ENCODE results near the gene KCNMA1. TPM values are rescaled to one million over a fixed set of nuclear protein-coding genes. Genes with fewer than 3 reads are reported as not detected.
"Not testable (repeated sequence)": the region's sequence is repeated elsewhere in the genome, so short reads cannot be mapped to it uniquely, and the experiment has no call there.

KCNMA1 gene
- total RNA-seq, 4 donors from 2014 or later, result 4.6 to 10.5 (median 7.8) TPM

DNA sequence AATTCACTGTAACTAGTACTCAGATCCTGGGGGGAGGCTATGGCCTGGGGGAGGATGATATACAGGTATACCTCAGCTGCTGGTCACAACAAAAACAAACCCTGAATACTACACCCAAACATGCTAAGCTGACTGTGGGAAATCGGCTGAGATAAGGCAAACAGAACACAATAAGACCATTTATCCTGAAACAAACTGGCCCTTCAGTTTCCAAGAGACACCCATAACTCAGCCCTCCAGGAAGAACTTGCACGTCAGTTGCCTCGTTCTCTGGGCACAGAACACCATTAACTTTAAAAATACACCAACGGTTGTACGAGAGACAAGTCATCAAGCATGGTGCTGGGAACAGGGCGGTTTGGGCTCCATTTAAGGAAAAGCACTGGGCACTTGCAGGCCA is 24.1 kb upstream of the KCNMA1 start:
- TF ChIP-seq, protein P1, sequence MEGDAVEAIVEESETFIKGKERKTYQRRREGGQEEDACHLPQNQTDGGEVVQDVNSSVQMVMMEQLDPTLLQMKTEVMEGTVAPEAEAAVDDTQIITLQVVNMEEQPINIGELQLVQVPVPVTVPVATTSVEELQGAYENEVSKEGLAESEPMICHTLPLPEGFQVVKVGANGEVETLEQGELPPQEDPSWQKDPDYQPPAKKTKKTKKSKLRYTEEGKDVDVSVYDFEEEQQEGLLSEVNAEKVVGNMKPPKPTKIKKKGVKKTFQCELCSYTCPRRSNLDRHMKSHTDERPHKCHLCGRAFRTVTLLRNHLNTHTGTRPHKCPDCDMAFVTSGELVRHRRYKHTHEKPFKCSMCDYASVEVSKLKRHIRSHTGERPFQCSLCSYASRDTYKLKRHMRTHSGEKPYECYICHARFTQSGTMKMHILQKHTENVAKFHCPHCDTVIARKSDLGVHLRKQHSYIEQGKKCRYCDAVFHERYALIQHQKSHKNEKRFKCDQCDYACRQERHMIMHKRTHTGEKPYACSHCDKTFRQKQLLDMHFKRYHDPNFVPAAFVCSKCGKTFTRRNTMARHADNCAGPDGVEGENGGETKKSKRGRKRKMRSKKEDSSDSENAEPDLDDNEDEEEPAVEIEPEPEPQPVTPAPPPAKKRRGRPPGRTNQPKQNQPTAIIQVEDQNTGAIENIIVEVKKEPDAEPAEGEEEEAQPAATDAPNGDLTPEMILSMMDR (IDR thresholded peaks at IDR 0.05), result no peak
- TF ChIP-seq EP300 (IDR thresholded peaks at IDR 0.05), result no peak
- no peak for TF ChIP-seq POLR2AphosphoS5 (IDR thresholded peaks at IDR 0.05)
- TF ChIP-seq POLR2A (IDR thresholded peaks at IDR 0.05), result no peak
- Histone ChIP-seq H3K27ac (no peak overlapping the region), H3K4me1 (no peaks in the 10 kb centered on the region), H3K4me3 (no peak overlapping the region), H3K9me3 (no peaks in the 10 kb centered on the region), H3K36me3 (no peaks in the 10 kb centered on the region), H3K27me3 (peaks cover 20% of the 10 kb centered on the region)
- no peak for DNase-seq (ENCODE audit: low spot score in 2 of 2)
- 64% methylated on average over 6 of the region's 6 CpGs for WGBS

DNA sequence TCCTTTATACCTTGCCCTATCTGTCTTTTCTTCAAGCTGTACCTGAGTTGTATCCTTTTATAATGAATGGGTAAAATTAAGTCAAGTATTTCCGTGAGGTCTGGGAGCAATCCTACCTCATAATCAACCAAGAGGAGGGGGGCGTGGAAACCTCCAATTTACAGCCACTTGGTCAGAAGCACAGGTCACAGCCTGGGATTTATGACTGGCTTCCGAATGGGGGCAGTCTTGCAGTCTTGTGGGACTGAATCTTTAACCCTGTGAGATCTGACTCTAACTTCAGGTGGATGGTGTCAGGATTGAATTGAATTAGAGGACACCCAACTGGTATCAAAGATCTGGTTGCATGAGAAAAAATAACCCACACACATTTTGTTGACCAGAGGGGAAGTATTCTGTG is 23.5 kb upstream of the KCNMA1 start:
- H3K27ac ChIP-seq, result no peak overlapping the region
- 56% methylated on average over 3 of the region's 3 CpGs for WGBS

DNA sequence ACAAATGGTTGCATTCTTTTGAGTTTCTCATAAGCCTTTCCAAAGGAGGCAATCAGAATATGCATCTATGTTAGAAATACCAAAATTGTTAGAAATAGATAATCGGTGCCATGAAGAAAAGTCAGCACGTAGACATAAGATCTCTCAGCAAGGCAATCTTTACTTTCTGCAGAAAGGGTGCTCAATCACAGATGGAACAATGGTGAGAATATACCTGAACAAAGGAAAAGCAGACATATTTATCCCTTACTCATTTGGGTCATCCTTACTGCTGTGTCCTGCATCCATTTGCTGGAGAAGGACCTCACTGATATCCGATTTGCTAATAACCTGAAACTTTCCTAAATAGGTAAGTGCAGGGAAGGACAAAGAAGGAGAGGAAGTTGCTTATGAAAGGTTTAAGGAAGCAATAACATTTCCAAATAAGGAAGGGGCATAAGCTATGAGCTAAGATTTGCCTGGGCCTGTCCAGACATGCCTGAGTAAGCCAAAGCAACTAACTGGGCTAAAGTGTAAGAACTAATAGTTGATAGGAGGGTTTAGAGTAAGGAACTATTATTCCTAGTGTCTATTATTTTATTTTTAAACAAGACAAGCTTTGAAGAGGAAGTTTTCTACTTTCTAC is 21.6 kb upstream of the KCNMA1 start:
- 94% methylated on average over 3 of the region's 3 CpGs for WGBS
- H3K9me3 ChIP-seq; H3K27me3 ChIP-seq; H3K4me1 ChIP-seq; H3K27ac ChIP-seq; H3K4me3 ChIP-seq; DNase-seq (ENCODE audit: low spot score in 2 of 2); H3K36me3 ChIP-seq: not testable (repeated sequence)

More for the DNA sequence above, 23.5 kb upstream of the KCNMA1 start:
- no peak overlapping the region for H3K4me3 ChIP-seq
- TF ChIP-seq EP300 (IDR thresholded peaks at IDR 0.05) (no peak), POLR2A (IDR thresholded peaks at IDR 0.05) (no peak), POLR2AphosphoS5 (IDR thresholded peaks at IDR 0.05) (no peak)
- TF ChIP-seq, protein P1 (IDR thresholded peaks at IDR 0.05), result no peak
- H3K9me3 ChIP-seq, result no peaks in the 10 kb centered on the region
- DNase-seq (ENCODE audit: low spot score in 2 of 2), result no peak
- H3K36me3 ChIP-seq, result no peaks in the 10 kb centered on the region
- peaks cover 19% of the 10 kb centered on the region for H3K27me3 ChIP-seq
- H3K4me1 ChIP-seq, result no peaks in the 10 kb centered on the region

DNA sequence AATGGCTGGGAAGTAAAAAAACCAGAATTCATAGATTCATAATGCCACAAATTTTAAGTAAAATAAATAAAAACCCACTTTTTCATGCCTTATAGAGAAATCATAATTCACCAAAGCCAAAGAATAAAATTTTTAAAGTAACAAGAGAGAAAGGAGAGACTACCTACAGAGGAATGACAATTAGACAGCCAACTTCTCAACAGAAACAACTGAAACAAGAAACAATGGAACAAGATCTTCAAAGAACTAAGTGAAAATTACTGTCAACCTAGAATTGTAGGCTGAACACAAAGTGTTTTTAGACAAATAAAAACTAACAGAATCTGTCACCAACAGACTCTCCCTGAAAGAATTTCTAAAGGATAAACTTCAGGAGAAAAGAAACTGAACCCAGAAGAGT is 15.6 kb upstream of the KCNMA1 start:
- no peaks in the 10 kb centered on the region for H3K36me3 ChIP-seq
- H3K4me1 ChIP-seq, result no peaks in the 10 kb centered on the region
- peaks cover 7% of the 10 kb centered on the region for H3K27me3 ChIP-seq
- TF ChIP-seq, protein P1 (IDR thresholded peaks at IDR 0.05), result no peak
- TF ChIP-seq POLR2AphosphoS5 (IDR thresholded peaks at IDR 0.05) (no peak), POLR2A (IDR thresholded peaks at IDR 0.05) (no peak), EP300 (IDR thresholded peaks at IDR 0.05) (no peak)
- H3K27ac ChIP-seq, result no peak overlapping the region
- H3K9me3 ChIP-seq, result no peaks in the 10 kb centered on the region
- no peak for DNase-seq (ENCODE audit: low spot score in 2 of 2)
- no peak overlapping the region for H3K4me3 ChIP-seq

DNA sequence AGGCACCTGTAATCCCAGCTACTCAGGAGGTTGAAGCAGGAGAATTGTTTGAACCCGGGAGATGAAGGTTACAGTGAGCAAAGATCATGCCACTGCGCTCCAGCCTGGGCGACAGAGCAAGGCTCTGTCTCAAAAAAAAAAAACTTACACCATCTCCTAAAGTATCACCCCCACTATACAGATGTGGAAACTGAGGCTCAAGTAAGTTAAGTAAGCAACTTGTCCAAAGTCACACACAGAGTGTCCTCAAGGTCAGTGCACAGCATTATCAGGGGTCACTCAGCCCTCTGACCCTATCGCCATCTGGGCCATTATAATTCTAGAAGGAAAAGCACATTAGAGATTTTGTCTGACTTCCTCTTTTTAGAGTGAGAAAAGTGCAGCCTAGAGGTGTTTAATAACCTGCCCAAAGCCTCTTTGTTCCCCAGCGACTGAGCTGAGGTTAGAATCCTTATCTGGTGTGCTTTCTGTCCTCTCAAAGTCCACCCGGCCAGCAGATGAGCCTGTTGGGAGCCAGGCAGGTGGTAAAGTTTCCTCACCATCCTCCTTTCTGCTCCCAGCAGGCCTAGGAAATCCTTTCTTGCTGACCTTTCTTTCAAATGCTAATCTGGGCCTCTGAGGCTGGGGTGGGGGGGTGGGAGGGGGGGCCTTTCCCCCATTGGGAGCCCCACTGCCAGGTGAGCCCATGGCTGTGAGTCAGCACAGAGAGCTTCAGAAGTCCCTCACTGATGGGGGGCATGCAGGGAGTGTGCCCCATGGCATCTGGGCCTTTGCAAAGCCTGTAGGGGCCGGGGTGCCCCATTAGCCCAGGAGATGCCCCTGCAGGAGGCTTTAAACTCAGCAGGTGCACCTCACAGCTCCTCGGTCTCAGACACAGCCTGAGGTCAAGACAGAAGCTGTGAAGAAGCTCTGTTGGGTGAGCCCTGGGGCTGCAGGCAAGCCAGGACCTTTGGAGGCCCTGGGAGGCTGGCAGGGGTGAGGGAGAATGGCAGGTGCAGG is 12.0 kb upstream of the KCNMA1 start:
- Histone ChIP-seq H3K4me3 (no peak overlapping the region), H3K36me3 (no peaks in the 10 kb centered on the region), H3K4me1 (no peaks in the 10 kb centered on the region), H3K9me3 (no peaks in the 10 kb centered on the region), H3K27ac (no peak overlapping the region), H3K27me3 (peaks cover 14% of the 10 kb centered on the region)
- WGBS, result 81% methylated on average over 8 of the region's 8 CpGs
- no peak for DNase-seq (ENCODE audit: low spot score in 2 of 2)
- TF ChIP-seq, protein P1 (IDR thresholded peaks at IDR 0.05), result no peak
- TF ChIP-seq POLR2AphosphoS5 (IDR thresholded peaks at IDR 0.05) (no peak), EP300 (IDR thresholded peaks at IDR 0.05) (no peak), POLR2A (IDR thresholded peaks at IDR 0.05) (no peak)
